ENCODE data around the gene CAPN8. TPM values are rescaled to one million over a fixed set of nuclear protein-coding genes. Genes with fewer than 3 reads are reported as not detected.

The CAPN8 gene
- total and polyA plus RNA-seq, 2 donors (not counting 1 experiment from before 2014, with no cell fraction given): 0.37 to 0.52 TPM

- no peaks in the 10 kb centered on the region for H3K4me1 Mint-ChIP-seq
- no peak overlapping the region for H3K4me3 Mint-ChIP-seq
- H4K20me1 ChIP-seq (ENCODE audit: control insufficient read depth, insufficient read depth, low read length, poor library complexity, severe bottlenecking): no peaks in the 10 kb centered on the region
- WGBS (ENCODE audit: insufficient coverage): 83% methylated on average over 3 of the region's 3 CpGs
- no peak for DNase-seq
- no peaks in the 10 kb centered on the region for H3K79me2 ChIP-seq (ENCODE audit: control insufficient read depth, insufficient read depth, low read length)
- H3K27ac Mint-ChIP-seq: no peak overlapping the region
- ChIA-PET POLR2A (no interaction called here), CTCF (no interaction called here)
- H3K4me2 ChIP-seq (replicated peaks; ENCODE audit: low read depth, low read length, poor library complexity, severe bottlenecking): no peak overlapping the region
- H3K4me3 ChIP-seq (ENCODE audit: control extremely low read depth in 1 of 5, extremely low read depth in 1 of 5, insufficient read depth in 1 of 5, low read depth in 2 of 5, low read length in 4 of 5): no peak overlapping the region
- no peaks in the 10 kb centered on the region for H3K4me1 ChIP-seq (ENCODE audit: control insufficient read depth in 2 of 2, insufficient read depth in 2 of 2, low read length in 2 of 2)
- H3K9ac ChIP-seq (ENCODE audit: low read length): no peak overlapping the region
- H3K9me3 ChIP-seq (ENCODE audit: control extremely low read depth in 1 of 3, control insufficient read depth in 2 of 3, insufficient read depth in 1 of 3, low read length in 2 of 3): no peaks in the 10 kb centered on the region
- H3K27ac ChIP-seq (ENCODE audit: low read length in 2 of 2): no peak overlapping the region
- peaks cover 38% of the 10 kb centered on the region for H3K27me3 Mint-ChIP-seq
- intact Hi-C loops (cut with micrococcal nuclease): no loop called here
- no peaks in the 10 kb centered on the region for H3K36me3 ChIP-seq (replicated peaks in 1 of 2; ENCODE audit: control extremely low read depth in 1 of 2, control insufficient read depth in 1 of 2, extremely low read depth in 1 of 2, insufficient read depth in 2 of 2, low read length in 1 of 2)
- H3K27me3 ChIP-seq (replicated peaks in 1 of 4; ENCODE audit: control extremely low read depth in 1 of 4, control insufficient read depth in 3 of 4, insufficient read depth in 4 of 4, low read length in 3 of 4): peaks cover 0 to 3% (median 1%) of the 10 kb centered on the region in 4 experiments
- TF ChIP-seq CTCF (IDR thresholded peaks at IDR 0.05) (no peak), EZH2 (IDR thresholded peaks at IDR 0.05; ENCODE audit: borderline replicate concordance, insufficient read depth, low read depth, low read length, poor library complexity, severe bottlenecking) (no peak)
- ATAC-seq (ENCODE audit: low read depth): no peak
- no peak overlapping the region for H2AFZ ChIP-seq (ENCODE audit: insufficient read depth, low read depth, low read length, poor library complexity, severe bottlenecking)
- no peaks in the 10 kb centered on the region for H3K9me3 Mint-ChIP-seq (ENCODE audit: insufficient read depth)
Measured at GRCh38 chr1:223645903-223646302, 19.6 kb downstream of the CAPN8 start.

GRCh38 chr1:223642237-223642636, 23.3 kb downstream of the CAPN8 start:
- no peaks in the 10 kb centered on the region for H3K36me3 ChIP-seq (replicated peaks in 1 of 2; ENCODE audit: control extremely low read depth in 1 of 2, control insufficient read depth in 1 of 2, extremely low read depth in 1 of 2, insufficient read depth in 2 of 2, low read length in 1 of 2)
- WGBS (ENCODE audit: insufficient coverage): 87% methylated on average over 5 of the region's 7 CpGs
- H3K4me1 ChIP-seq (ENCODE audit: control insufficient read depth in 2 of 2, insufficient read depth in 2 of 2, low read length in 2 of 2): no peaks in the 10 kb centered on the region
- H3K4me2 ChIP-seq (replicated peaks; ENCODE audit: low read depth, low read length, poor library complexity, severe bottlenecking): no peak overlapping the region
- Mint-ChIP-seq H3K27me3 (peaks cover 44% of the 10 kb centered on the region), H3K4me1 (no peaks in the 10 kb centered on the region), H3K4me3 (no peak overlapping the region), H3K9me3 (ENCODE audit: insufficient read depth) (peaks cover 10% of the 10 kb centered on the region), H3K27ac (no peak overlapping the region)
- ChIA-PET CTCF (no interaction called here), POLR2A (no interaction called here)
- no peak overlapping the region for H3K27ac ChIP-seq (ENCODE audit: low read length in 2 of 2)
- peaks cover 0 to 9% (median 0%) of the 10 kb centered on the region in 3 donors for H3K9me3 ChIP-seq (ENCODE audit: control extremely low read depth in 1 of 3, control insufficient read depth in 2 of 3, insufficient read depth in 1 of 3, low read length in 2 of 3)
- intact Hi-C loops (cut with micrococcal nuclease): no loop called here
- H3K27me3 ChIP-seq (replicated peaks in 1 of 4; ENCODE audit: control extremely low read depth in 1 of 4, control insufficient read depth in 3 of 4, insufficient read depth in 4 of 4, low read length in 3 of 4): peaks cover 0 to 12% (median 8%) of the 10 kb centered on the region in 4 experiments
- H3K4me3 ChIP-seq (ENCODE audit: control extremely low read depth in 1 of 5, extremely low read depth in 1 of 5, insufficient read depth in 1 of 5, low read depth in 2 of 5, low read length in 4 of 5): no peak overlapping the region
- H3K79me2 ChIP-seq (ENCODE audit: control insufficient read depth, insufficient read depth, low read length): no peaks in the 10 kb centered on the region
- no peak for TF ChIP-seq CTCF (IDR thresholded peaks at IDR 0.05)
- TF ChIP-seq EZH2 (IDR thresholded peaks at IDR 0.05; ENCODE audit: borderline replicate concordance, insufficient read depth, low read depth, low read length, poor library complexity, severe bottlenecking): no peak
- no peak overlapping the region for H3K9ac ChIP-seq (ENCODE audit: low read length)
- DNase-seq (no peak), ATAC-seq (ENCODE audit: low read depth) (no peak)
- H4K20me1 ChIP-seq (ENCODE audit: control insufficient read depth, insufficient read depth, low read length, poor library complexity, severe bottlenecking): no peaks in the 10 kb centered on the region
- H2AFZ ChIP-seq (ENCODE audit: insufficient read depth, low read depth, low read length, poor library complexity, severe bottlenecking): no peak overlapping the region

Measured in B cell (primary cell).